Glutamatergic neuron (in vitro differentiated cells): Measurements from ENCODE around the gene EVA1C. TPM values are rescaled to one million over a fixed set of nuclear protein-coding genes. Genes with fewer than 3 reads are reported as not detected.
"Not testable (repeated sequence)": the region's sequence is repeated elsewhere in the genome, so short reads cannot be mapped to it uniquely, and the experiment has no call there.

Experiments used
- DNase-seq: peaks from one replicate; pipeline ENCODE4 v3.0.0; 2022
- H3K27ac Mint-ChIP-seq: one replicate; pipeline ENCODE4 v1.8.0; 2020; ENCODE audit warnings: mild to moderate bottlenecking, mixed read lengths, inconsistent platforms; ENCODE audit not compliant: unreplicated experiment
- H3K27me3 Mint-ChIP-seq: one replicate; pipeline ENCODE4 v1.8.0; 2020; ENCODE audit warnings: mild to moderate bottlenecking, moderate library complexity, mixed read lengths, inconsistent platforms; ENCODE audit not compliant: unreplicated experiment
- H3K36me3 Mint-ChIP-seq: one replicate; pipeline ENCODE4 v1.8.0; 2020; ENCODE audit warnings: mild to moderate bottlenecking, mixed read lengths, inconsistent platforms; ENCODE audit not compliant: unreplicated experiment
- H3K4me1 Mint-ChIP-seq: one replicate; pipeline ENCODE4 v1.8.0; 2020; ENCODE audit warnings: mild to moderate bottlenecking, low read depth, mixed read lengths, inconsistent platforms; ENCODE audit not compliant: unreplicated experiment
- H3K4me3 Mint-ChIP-seq: one replicate; pipeline ENCODE4 v1.8.0; 2020; ENCODE audit warnings: mild to moderate bottlenecking, mixed read lengths, inconsistent platforms; ENCODE audit not compliant: unreplicated experiment
- H3K9me3 Mint-ChIP-seq: one replicate; pipeline ENCODE4 v1.8.0; 2020; ENCODE audit warnings: mild to moderate bottlenecking, moderate library complexity, mixed read lengths, inconsistent platforms; ENCODE audit not compliant: unreplicated experiment
- total RNA-seq: library from RNA; stranded (reverse); fragmentation: NEBNext Ultra II Directional; extraction: Animal tissue kit (Norgen Biotek cat#: 25700); gene quantifications from one replicate; pipeline ENCODE4 v1.2.1, GENCODE V29; 2021; ENCODE audit not compliant: unreplicated experiment
- TF ChIP-seq, protein P1 (sequence below): fragments of 200-600 bp; sonication (generic); IDR thresholded peaks from one replicate; pipeline ENCODE4 v1.5.0; 2021; ENCODE audit not compliant: partially characterized antibody, unreplicated experiment

EVA1C gene
- total RNA-seq, 1 donor from 2014 or later, result 2.5 TPM

DNA sequence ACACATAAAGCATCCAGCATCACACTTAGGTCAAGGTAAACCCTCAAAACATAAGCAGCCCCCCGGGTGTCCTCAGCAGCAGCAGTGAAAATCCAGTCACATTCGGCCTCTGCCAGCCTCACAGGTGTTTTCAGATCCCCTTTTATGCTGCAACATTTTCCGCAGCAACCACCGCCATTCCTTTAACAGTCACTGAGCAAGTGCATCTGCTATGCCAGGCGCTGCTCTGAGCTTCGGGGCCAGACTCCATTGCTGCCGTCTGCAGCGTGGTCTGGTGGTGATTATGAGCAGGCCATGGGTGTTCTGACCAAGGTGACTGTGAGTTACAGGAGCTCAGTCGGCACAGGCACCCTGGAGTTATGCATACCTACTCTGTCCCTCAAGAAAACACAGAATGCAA, 24.2 kb upstream of the EVA1C start:
- H3K36me3 Mint-ChIP-seq, result peaks cover 6% of the 10 kb centered on the region
- TF ChIP-seq, protein P1, sequence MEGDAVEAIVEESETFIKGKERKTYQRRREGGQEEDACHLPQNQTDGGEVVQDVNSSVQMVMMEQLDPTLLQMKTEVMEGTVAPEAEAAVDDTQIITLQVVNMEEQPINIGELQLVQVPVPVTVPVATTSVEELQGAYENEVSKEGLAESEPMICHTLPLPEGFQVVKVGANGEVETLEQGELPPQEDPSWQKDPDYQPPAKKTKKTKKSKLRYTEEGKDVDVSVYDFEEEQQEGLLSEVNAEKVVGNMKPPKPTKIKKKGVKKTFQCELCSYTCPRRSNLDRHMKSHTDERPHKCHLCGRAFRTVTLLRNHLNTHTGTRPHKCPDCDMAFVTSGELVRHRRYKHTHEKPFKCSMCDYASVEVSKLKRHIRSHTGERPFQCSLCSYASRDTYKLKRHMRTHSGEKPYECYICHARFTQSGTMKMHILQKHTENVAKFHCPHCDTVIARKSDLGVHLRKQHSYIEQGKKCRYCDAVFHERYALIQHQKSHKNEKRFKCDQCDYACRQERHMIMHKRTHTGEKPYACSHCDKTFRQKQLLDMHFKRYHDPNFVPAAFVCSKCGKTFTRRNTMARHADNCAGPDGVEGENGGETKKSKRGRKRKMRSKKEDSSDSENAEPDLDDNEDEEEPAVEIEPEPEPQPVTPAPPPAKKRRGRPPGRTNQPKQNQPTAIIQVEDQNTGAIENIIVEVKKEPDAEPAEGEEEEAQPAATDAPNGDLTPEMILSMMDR, result no peak
- DNase-seq, result no peak

DNA sequence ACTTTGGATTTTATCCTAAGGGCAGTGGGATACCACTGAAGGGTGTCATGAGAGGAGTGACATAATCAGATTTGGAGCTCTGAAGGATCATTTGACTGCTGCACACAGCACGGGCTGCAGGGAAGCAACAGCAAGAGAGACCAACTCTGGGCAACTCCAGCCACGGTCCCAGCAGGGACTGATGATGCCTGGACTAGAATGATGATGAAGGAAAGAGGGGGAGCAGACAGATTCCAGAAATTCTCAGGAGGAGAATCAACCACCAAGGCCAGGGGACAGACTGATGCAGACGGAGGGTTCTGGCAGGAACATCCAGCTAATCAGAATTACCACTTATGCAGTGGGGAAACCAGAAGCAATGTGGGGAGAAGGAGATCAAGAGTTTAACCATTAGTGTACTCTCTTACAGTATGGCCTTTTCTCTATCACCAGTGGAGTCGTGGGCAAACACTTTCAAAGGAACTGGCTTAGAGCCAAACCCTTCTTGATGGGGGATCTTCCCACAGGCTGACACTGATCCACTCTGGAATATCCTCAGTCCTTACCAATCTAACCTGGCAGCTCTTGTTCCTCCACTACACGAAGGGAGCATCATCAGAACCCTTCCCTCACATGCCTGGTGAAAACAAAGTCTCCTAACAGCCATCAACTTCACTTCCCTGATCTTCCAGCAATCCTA, 23.0 kb upstream of the EVA1C start:
- H3K4me1 Mint-ChIP-seq, result no peaks in the 10 kb centered on the region

More for the DNA sequence above, 24.2 kb upstream of the EVA1C start:
- Mint-ChIP-seq H3K4me3 (no peak overlapping the region), H3K9me3 (peaks cover 3% of the 10 kb centered on the region), H3K27ac (no peak overlapping the region), H3K4me1 (no peaks in the 10 kb centered on the region), H3K27me3 (no peaks in the 10 kb centered on the region)

DNA sequence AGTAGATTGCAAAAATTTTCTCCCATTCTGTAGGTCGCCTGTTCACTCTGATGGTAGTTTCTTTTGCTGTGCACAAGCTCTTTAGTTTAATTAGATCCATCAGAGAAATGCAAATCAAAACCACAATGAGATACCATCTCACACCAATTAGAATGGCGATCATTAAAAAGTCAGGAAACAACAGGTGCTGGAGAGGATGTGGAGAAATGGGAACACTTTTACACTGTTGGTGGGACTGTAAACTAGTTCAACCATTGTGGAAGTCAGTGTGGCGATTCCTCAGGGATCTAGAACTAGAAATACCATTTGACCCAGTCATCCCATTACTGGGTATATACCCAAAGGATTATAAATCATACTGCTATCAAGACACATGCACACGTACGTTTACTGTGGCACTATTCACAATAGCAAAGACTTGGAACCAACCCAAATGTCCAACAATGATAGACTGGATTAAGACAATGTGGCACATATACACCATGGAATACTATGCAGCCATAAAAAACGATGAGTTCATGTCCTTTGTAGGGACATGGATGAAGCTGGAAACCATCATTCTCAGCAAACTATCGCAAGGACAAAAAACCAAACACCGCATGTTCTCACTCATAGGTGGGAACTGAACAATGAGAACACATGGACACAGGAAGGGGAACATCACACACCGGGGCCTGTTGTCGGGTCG, 21.8 kb upstream of the EVA1C start:
- not testable (repeated sequence) for H3K4me3 Mint-ChIP-seq, H3K36me3 Mint-ChIP-seq, H3K4me1 Mint-ChIP-seq, H3K27me3 Mint-ChIP-seq, H3K27ac Mint-ChIP-seq, H3K9me3 Mint-ChIP-seq, DNase-seq

More for the DNA sequence above, 23.0 kb upstream of the EVA1C start:
- Mint-ChIP-seq H3K27me3 (no peaks in the 10 kb centered on the region), H3K27ac (no peak overlapping the region), H3K9me3 (peaks cover 3% of the 10 kb centered on the region), H3K36me3 (peaks cover 6% of the 10 kb centered on the region), H3K4me3 (no peak overlapping the region)
- TF ChIP-seq, protein P1, result no peak
- DNase-seq, result no peak

DNA sequence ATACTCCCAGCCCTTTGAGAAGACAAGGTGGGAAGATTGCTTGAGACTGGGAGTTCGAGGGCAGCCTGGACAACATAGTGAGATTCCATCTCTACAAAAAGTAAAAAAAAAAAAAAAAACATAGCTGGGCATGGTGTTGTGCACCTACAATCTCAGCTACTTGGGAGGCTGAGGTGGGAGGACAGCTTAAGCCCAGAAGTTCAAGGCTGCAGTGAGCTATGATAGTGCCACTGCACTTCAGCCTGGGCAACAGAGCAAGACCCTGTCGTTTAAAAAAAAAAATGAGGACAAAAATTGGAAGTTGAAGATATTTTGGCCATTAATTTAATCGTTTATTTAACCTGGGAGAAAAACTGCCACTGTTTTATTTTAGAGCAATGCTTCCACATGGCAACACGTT, 20.8 kb upstream of the EVA1C start:
- Mint-ChIP-seq H3K4me1 (no peaks in the 10 kb centered on the region), H3K27ac (no peak overlapping the region), H3K4me3 (peak overlapping the region; percentile 86), H3K36me3 (peaks cover 6% of the 10 kb centered on the region), H3K9me3 (peaks cover 3% of the 10 kb centered on the region), H3K27me3 (no peaks in the 10 kb centered on the region)
- TF ChIP-seq, protein P1, result no peak
- DNase-seq, result no peak

DNA sequence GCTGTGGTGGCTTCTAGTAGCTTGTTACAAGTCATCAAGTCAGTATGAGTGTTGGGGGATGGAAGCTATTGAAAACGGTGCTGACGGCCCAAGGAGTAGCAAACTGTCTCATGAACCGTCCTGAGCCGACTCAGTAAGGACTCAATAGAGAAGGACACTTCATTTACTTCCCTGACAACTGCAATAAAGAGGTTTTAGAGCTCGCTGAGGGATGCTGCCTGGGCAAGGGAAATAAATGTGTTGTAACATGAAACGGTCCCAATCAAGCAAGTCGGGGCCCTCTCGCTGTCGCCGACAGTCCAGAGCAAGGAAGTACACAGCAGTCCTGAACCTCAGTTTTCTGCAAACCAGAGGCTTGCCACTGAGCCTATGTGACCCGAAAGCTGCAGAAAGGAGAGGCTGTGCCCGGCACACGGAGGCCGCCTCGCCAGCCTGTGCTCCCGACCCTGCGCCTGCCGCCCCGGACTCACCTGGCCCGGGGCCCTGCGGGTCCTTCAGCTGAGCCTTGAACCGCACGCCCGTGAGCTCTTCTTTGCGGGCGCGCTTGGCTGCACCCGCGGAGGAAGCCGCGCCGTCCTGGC, 20.1 kb upstream of the EVA1C start:
- H3K9me3 Mint-ChIP-seq, result peaks cover 3% of the 10 kb centered on the region
- H3K27me3 Mint-ChIP-seq, result no peaks in the 10 kb centered on the region
- no peaks in the 10 kb centered on the region for H3K4me1 Mint-ChIP-seq
- no peak for DNase-seq
- TF ChIP-seq, protein P1, result no peak
- peaks cover 6% of the 10 kb centered on the region for H3K36me3 Mint-ChIP-seq
- H3K27ac Mint-ChIP-seq, result no peak overlapping the region
- H3K4me3 Mint-ChIP-seq, result peak overlapping the region; percentile 86
